Measurements from ENCODE around the gene CAMK1D.

DNA sequence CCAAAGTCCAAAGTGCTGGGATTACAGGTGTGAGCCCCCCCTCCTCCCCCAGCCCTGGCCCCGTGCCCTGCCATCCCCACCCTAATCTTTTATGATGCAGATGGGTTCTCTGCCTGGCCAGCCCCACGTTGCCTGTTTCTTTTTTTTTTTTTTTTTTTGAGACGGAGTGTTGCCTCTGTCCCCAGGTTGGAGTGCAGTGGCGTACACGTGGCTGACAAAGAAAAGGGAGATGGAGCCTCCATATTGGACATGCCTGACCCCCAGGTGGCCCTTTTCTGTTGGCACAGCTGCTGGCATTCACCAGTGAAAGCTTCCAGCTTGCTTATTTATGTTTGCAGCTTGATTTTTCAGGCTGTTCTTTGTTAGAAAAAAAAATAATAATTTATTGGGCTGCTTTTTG lies 416.9 kb downstream of the CAMK1D start:
- no peak for TF ChIP-seq POLR2A (IDR thresholded peaks at IDR 0.05)
- TF ChIP-seq, protein P1, sequence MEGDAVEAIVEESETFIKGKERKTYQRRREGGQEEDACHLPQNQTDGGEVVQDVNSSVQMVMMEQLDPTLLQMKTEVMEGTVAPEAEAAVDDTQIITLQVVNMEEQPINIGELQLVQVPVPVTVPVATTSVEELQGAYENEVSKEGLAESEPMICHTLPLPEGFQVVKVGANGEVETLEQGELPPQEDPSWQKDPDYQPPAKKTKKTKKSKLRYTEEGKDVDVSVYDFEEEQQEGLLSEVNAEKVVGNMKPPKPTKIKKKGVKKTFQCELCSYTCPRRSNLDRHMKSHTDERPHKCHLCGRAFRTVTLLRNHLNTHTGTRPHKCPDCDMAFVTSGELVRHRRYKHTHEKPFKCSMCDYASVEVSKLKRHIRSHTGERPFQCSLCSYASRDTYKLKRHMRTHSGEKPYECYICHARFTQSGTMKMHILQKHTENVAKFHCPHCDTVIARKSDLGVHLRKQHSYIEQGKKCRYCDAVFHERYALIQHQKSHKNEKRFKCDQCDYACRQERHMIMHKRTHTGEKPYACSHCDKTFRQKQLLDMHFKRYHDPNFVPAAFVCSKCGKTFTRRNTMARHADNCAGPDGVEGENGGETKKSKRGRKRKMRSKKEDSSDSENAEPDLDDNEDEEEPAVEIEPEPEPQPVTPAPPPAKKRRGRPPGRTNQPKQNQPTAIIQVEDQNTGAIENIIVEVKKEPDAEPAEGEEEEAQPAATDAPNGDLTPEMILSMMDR (IDR thresholded peaks at IDR 0.05) = no peak

Measured in heart left ventricle (tissue), 13 donors.